Endodermal cell (in vitro differentiated cells): ENCODE measurements around the gene RBM12. TPM values are rescaled to one million over a fixed set of nuclear protein-coding genes. Genes with fewer than 3 reads are reported as not detected.

Experiments
- DNase-seq: peaks from one replicate; pipeline ENCODE4 v3.0.0-alpha.2; 2017
- H3K27ac ChIP-seq: 2 replicates; pipeline ENCODE4 v1.5.1; 2013; ENCODE audit warnings: mild to moderate bottlenecking, low read depth, low read length, moderate library complexity
- H3K27me3 ChIP-seq: 2 replicates; pipeline ENCODE4 v1.6.1; 2013; ENCODE audit warnings: mild to moderate bottlenecking, low read length, moderate library complexity; ENCODE audit not compliant: insufficient read depth, control insufficient read depth, poor library complexity, severe bottlenecking
- H3K36me3 ChIP-seq: 2 replicates; pipeline ENCODE4 v1.7.0; 2013; ENCODE audit warnings: mild to moderate bottlenecking, low read length, moderate library complexity; ENCODE audit not compliant: control insufficient read depth, insufficient read depth
- H3K4me1 ChIP-seq: one replicate; pipeline ENCODE4 v1.7.0; 2013; ENCODE audit warnings: low read length; ENCODE audit not compliant: control insufficient read depth, insufficient read depth
- H3K4me3 ChIP-seq: 2 replicates; pipeline ENCODE4 v1.5.1; 2013; ENCODE audit warnings: mild to moderate bottlenecking, low read length, moderate library complexity
- H3K9ac ChIP-seq: 2 replicates; pipeline ENCODE4 v1.6.1; 2013; ENCODE audit warnings: mild to moderate bottlenecking, low read length, moderate library complexity; ENCODE audit not compliant: poor library complexity, severe bottlenecking; ENCODE audit errors: extremely low read depth
- H3K9me3 ChIP-seq: 2 replicates; pipeline ENCODE4 v1.6.1; 2013; ENCODE audit warnings: mild to moderate bottlenecking, low read length, moderate library complexity; ENCODE audit not compliant: control insufficient read depth
- H3K27ac Mint-ChIP-seq: 2 replicates; pipeline ENCODE4 v1.8.0; 2020; ENCODE audit warnings: mixed read lengths
- H3K27me3 Mint-ChIP-seq: 2 replicates; pipeline ENCODE4 v1.8.0; 2021; ENCODE audit warnings: mild to moderate bottlenecking, mixed read lengths; ENCODE audit not compliant: insufficient read depth
- H3K36me3 Mint-ChIP-seq: 2 replicates; pipeline ENCODE4 v1.8.0; 2020; ENCODE audit warnings: low read depth, mixed read lengths
- H3K4me1 Mint-ChIP-seq: 2 replicates; pipeline ENCODE4 v1.8.0; 2020; ENCODE audit warnings: mixed read lengths
- H3K4me3 Mint-ChIP-seq: 2 replicates; pipeline ENCODE4 v1.8.0; 2020; ENCODE audit warnings: mild to moderate bottlenecking, moderate library complexity, mixed read lengths
- H3K9me3 Mint-ChIP-seq: 2 replicates; pipeline ENCODE4 v1.8.0; 2020; ENCODE audit warnings: mild to moderate bottlenecking, mixed read lengths
- CTCF ChIP-seq: fragments of 200-600 bp; sonication (generic); conservative IDR thresholded peaks from 2 replicates; pipeline ENCODE4 v1.5.0; 2021; ENCODE audit warnings: antibody characterized with exemption, mild to moderate bottlenecking
- WGBS, 2 experiments: methylation state at CpG; one replicate each; pipeline versions ENCODE4 v1.1.5 to v1.1.7; 2013; ENCODE audit warnings: missing lambda C conversion rate in 2 of 2, mixed read lengths in 1 of 2; ENCODE audit not compliant: insufficient coverage in 1 of 2, insufficient read length in 1 of 2; 5-methylcytosine and 5-hydroxymethylcytosine counted together
- total RNA-seq, 2 donors: library from RNA; stranded (reverse); fragmentation: NEBNext Ultra II Directional in 1 of 2; extraction: Animal tissue kit (Norgen Biotek cat#: 25700) in 1 of 2; gene quantifications; 2 replicates in 1 of 2; 3 replicates in 1 of 2; pipeline ENCODE4 v1.2.1, GENCODE V29; 2021

Gene RBM12
- total RNA-seq, 2 donors from 2014 or later: 106 to 158 TPM

- no peaks in the 10 kb centered on the region for H3K9me3 ChIP-seq
- Mint-ChIP-seq H3K4me3 (peak overlapping the region; percentile 96), H3K27ac (no peak overlapping the region), H3K36me3 (peaks cover 10% of the 10 kb centered on the region), H3K9me3 (no peaks in the 10 kb centered on the region), H3K4me1 (peaks cover 23% of the 10 kb centered on the region), H3K27me3 (no peaks in the 10 kb centered on the region)
- WGBS, 2 experiments: 83 to 100% methylated on average over 1 to 3 of the region's 3 CpGs
- H3K36me3 ChIP-seq: peaks cover 12% of the 10 kb centered on the region
- no peaks in the 10 kb centered on the region for H3K4me1 ChIP-seq
- peak overlapping the region; percentile 98 for H3K9ac ChIP-seq
- DNase-seq: no peak
- H3K27me3 ChIP-seq: no peaks in the 10 kb centered on the region
- no peak for TF ChIP-seq CTCF
- peak overlapping the region; percentile 95 for H3K4me3 ChIP-seq
- no peak overlapping the region for H3K27ac ChIP-seq
Observed at GRCh38 chr20:35661908-35662307, 2.8 kb downstream of the RBM12 start.

GRCh38 chr20:35661053-35661452 lies 3.6 kb downstream of the RBM12 start:
- Mint-ChIP-seq H3K27me3 (no peaks in the 10 kb centered on the region), H3K4me3 (no peak overlapping the region), H3K36me3 (peaks cover 14% of the 10 kb centered on the region), H3K27ac (peak overlapping the region; percentile 26), H3K4me1 (peaks cover 23% of the 10 kb centered on the region), H3K9me3 (no peaks in the 10 kb centered on the region)
- Histone ChIP-seq H3K4me3 (peak overlapping the region; percentile 95), H3K9ac (no peak overlapping the region), H3K9me3 (no peaks in the 10 kb centered on the region), H3K27ac (no peak overlapping the region), H3K36me3 (peaks cover 13% of the 10 kb centered on the region), H3K27me3 (no peaks in the 10 kb centered on the region), H3K4me1 (no peaks in the 10 kb centered on the region)
- no peak for DNase-seq
- TF ChIP-seq CTCF: no peak
- 100% methylated on average over 2 of the region's 2 CpGs; no CpG with 5 or more reads in 1 of the 2 experiments for WGBS, 2 experiments

- WGBS, 2 experiments: 95 to 96% methylated on average over 8 to 10 of the region's 10 CpGs
- peak overlapping the region; percentile 95 for H3K4me3 ChIP-seq
- H3K27me3 Mint-ChIP-seq: no peaks in the 10 kb centered on the region
- no peaks in the 10 kb centered on the region for H3K4me1 ChIP-seq
- H3K27me3 ChIP-seq: no peaks in the 10 kb centered on the region
- peaks cover 21% of the 10 kb centered on the region for H3K36me3 ChIP-seq
- H3K36me3 Mint-ChIP-seq: peaks cover 14% of the 10 kb centered on the region
- no peaks in the 10 kb centered on the region for H3K9me3 Mint-ChIP-seq
- no peaks in the 10 kb centered on the region for H3K9me3 ChIP-seq
- peak overlapping the region; percentile 26 for H3K27ac Mint-ChIP-seq
- no peak for DNase-seq
- no peak overlapping the region for H3K4me3 Mint-ChIP-seq
- TF ChIP-seq CTCF: no peak
- peaks cover 23% of the 10 kb centered on the region for H3K4me1 Mint-ChIP-seq
- no peak overlapping the region for H3K9ac ChIP-seq
- no peak overlapping the region for H3K27ac ChIP-seq
Observed at GRCh38 chr20:35660122-35660937, 4.4 kb downstream of the RBM12 start.
